Lower lobe of right lung (tissue), 2 donors: ENCODE results near the gene RASSF3. TPM values are rescaled to one million over a fixed set of nuclear protein-coding genes. Genes with fewer than 3 reads are reported as not detected.

Experiments
- ATAC-seq, 2 donors: fragments of 200-7000 bp; cut with Tn5 transposase; one replicate each; pipeline ENCODE4 v1.9.1; 2020 to 2022; ENCODE audit warnings: mild to moderate bottlenecking in 2 of 2, moderate library complexity in 2 of 2
- DNase-seq: peaks from one replicate; pipeline ENCODE4 v3.0.0-alpha.2; 2020
- H3K27ac ChIP-seq: fragments of 200-600 bp; one replicate; pipeline ENCODE4 v1.8.0; 2022
- H3K27me3 ChIP-seq: fragments of 200-600 bp; one replicate; pipeline ENCODE4 v1.8.0; 2022; ENCODE audit warnings: low read depth
- H3K36me3 ChIP-seq: fragments of 200-600 bp; one replicate; pipeline ENCODE4 v1.8.0; 2022; ENCODE audit warnings: mild to moderate bottlenecking
- H3K4me1 ChIP-seq: fragments of 200-600 bp; one replicate; pipeline ENCODE4 v1.8.0; 2022
- H3K4me3 ChIP-seq: fragments of 200-600 bp; one replicate; pipeline ENCODE4 v1.8.0; 2022; ENCODE audit warnings: mild to moderate bottlenecking
- H3K9me3 ChIP-seq: fragments of 200-600 bp; one replicate; pipeline ENCODE4 v1.8.0; 2022
- intact Hi-C: fragments of 100-400 bp; cut with DNase I; formaldehyde crosslinking; loops from one replicate; pipeline ENCODE4 v1.11.0; 2022
- total RNA-seq: library from RNA; stranded (reverse); fragmentation: NEBNext Ultra II Directional; extraction: Animal tissue kit (Norgen Biotek cat#: 25700); gene quantifications from one replicate; pipeline ENCODE4 v1.2.1, GENCODE V29; 2021
- TF ChIP-seq, protein P1 (sequence below): fragments of 200-600 bp; IDR thresholded peaks from one replicate; pipeline ENCODE4 v1.8.0; 2022; ENCODE audit warnings: antibody characterized with exemption, mild to moderate bottlenecking
- donor health status: DM: no; HTN: yes; CAD: no; lungs with severe emphysema.

RASSF3 gene
- total RNA-seq, 1 donor from 2014 or later = 82.7 TPM

DNA sequence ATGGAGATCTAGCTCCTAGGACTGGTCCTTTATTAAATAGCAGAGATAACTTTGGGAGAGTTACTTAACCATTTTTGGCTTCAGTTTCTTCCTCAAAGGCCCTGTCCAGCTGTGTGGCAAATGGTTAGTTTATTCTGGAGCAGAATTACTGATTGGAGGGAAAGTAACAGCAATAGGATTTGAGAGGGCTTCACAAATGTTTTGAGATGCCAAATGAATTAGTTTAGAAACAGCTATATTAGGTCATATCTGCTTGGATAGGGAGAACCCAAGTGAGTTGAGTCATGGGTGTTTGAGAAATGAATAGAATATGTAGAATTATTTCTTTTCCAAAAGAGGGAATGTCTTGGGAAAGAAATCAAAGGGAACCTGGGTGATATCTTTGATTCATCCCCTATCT, 17.5 kb downstream of the RASSF3 start:
- H3K36me3 ChIP-seq = no peaks in the 10 kb centered on the region
- TF ChIP-seq, protein P1, sequence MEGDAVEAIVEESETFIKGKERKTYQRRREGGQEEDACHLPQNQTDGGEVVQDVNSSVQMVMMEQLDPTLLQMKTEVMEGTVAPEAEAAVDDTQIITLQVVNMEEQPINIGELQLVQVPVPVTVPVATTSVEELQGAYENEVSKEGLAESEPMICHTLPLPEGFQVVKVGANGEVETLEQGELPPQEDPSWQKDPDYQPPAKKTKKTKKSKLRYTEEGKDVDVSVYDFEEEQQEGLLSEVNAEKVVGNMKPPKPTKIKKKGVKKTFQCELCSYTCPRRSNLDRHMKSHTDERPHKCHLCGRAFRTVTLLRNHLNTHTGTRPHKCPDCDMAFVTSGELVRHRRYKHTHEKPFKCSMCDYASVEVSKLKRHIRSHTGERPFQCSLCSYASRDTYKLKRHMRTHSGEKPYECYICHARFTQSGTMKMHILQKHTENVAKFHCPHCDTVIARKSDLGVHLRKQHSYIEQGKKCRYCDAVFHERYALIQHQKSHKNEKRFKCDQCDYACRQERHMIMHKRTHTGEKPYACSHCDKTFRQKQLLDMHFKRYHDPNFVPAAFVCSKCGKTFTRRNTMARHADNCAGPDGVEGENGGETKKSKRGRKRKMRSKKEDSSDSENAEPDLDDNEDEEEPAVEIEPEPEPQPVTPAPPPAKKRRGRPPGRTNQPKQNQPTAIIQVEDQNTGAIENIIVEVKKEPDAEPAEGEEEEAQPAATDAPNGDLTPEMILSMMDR = no peak
- intact Hi-C loops = no loop called here
- DNase-seq (no peak), ATAC-seq (no peak)
- H3K9me3 ChIP-seq = no peaks in the 10 kb centered on the region
- no peaks in the 10 kb centered on the region for H3K27me3 ChIP-seq
- no peak overlapping the region for H3K4me3 ChIP-seq
- no peak overlapping the region for H3K27ac ChIP-seq
- H3K4me1 ChIP-seq = peaks cover 70% of the 10 kb centered on the region

DNA sequence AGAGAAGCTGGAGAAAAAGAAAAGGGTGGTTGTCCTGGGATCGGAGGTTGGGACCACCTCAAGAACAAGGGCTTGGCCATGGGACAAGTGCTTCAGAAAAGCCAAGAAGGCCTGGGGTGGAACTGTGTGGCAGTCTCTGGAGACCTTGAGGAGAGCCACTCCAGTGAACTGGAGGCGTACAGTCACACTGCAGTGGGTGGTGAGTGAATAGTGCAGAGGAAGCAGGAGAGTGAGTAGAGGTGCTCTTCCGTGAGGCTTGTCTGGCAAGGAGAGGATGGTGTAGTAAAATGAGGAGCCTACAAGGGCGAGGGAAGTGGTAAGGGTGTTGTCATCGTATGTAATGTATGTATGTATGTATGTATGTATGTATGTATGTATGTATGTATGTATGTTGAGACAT, 20.9 kb downstream of the RASSF3 start:
- Histone ChIP-seq H3K27ac (no peak overlapping the region), H3K4me3 (no peak overlapping the region), H3K4me1 (peaks cover 60% of the 10 kb centered on the region), H3K36me3 (peaks cover 5% of the 10 kb centered on the region), H3K27me3 (no peaks in the 10 kb centered on the region), H3K9me3 (no peaks in the 10 kb centered on the region)
- ATAC-seq (peak in 1 of 2 donors; percentile 30), DNase-seq (no peak)
- intact Hi-C loops = no loop called here
- TF ChIP-seq, protein P1 = no peak

DNA sequence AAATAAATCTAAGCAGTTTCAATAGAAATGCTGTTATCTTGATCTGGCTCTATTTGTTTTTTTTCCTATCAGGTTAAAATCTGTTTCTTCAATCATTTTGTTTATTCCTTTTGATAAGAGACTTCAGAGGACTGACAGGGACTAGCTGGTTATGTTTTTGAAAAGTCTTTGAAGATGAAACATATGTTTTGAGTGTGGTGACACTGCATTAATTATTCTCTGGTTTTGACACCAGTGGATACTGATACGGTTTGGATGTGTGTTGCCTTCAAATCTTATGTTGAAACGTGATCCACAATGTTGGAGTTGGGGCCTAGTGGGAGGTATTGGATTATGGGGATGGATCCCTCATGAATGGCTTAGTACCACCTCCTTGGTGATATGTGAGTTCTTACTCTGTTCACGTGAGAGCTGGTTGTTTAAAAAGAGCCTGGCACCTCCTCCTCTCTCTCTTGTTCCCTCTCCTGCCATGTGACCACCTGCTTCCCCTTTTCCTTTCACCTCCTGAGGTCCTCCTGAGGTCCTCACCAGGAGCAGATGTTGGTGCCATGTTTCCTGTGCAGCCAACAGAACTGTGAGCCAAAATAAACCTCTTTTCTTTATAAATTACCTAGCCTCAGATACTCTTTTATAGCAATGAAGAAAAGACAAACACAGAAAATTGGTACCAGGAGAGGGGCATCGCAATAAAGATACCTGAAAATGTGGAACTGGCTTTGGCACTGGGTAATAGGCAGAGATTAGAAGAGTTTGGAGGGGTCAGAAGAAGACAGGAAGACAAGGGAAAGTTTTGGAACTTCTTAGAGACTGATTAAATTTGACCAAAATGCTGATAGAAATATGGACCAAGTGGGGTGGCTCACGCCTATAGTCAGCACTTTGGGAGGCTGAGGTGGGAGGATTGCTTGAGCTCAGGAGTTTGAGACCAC, 23.0 kb downstream of the RASSF3 start:
- H3K27ac ChIP-seq = no peak overlapping the region

DNA sequence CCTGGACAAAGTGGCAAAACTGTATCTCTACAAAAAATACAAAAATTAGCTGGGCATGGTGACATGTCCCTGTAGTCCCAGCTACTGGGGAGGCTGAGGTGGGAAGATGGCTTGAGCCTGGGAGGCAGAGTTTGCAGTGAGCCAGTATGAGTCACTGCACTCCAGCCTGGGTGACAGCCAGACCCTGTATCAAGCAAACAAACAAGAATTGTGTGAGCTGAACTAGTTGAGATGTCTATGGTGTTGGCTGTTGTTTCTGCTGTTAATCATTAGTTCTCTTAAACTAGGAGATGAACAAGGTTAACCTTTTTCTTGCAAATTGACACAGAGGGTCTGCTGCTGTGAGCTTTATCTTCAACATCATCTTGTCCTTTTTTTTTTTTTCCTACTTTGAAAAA, 23.6 kb downstream of the RASSF3 start:
- intact Hi-C loops = no loop called here
- ATAC-seq (peak; percentile 75 to 92), DNase-seq (peak; percentile 64)
- Histone ChIP-seq H3K9me3 (no peaks in the 10 kb centered on the region), H3K4me1 (peaks cover 37% of the 10 kb centered on the region), H3K36me3 (peaks cover 5% of the 10 kb centered on the region), H3K27ac (no peak overlapping the region), H3K4me3 (no peak overlapping the region), H3K27me3 (no peaks in the 10 kb centered on the region)
- TF ChIP-seq, protein P1 = no peak

More for the DNA sequence above, 23.0 kb downstream of the RASSF3 start:
- Histone ChIP-seq H3K4me3 (no peak overlapping the region), H3K4me1 (peaks cover 39% of the 10 kb centered on the region), H3K27me3 (no peaks in the 10 kb centered on the region), H3K9me3 (no peaks in the 10 kb centered on the region), H3K36me3 (peaks cover 5% of the 10 kb centered on the region)
- intact Hi-C loops = no loop called here
- TF ChIP-seq, protein P1 = no peak
- DNase-seq (no peak), ATAC-seq (no peak)

DNA sequence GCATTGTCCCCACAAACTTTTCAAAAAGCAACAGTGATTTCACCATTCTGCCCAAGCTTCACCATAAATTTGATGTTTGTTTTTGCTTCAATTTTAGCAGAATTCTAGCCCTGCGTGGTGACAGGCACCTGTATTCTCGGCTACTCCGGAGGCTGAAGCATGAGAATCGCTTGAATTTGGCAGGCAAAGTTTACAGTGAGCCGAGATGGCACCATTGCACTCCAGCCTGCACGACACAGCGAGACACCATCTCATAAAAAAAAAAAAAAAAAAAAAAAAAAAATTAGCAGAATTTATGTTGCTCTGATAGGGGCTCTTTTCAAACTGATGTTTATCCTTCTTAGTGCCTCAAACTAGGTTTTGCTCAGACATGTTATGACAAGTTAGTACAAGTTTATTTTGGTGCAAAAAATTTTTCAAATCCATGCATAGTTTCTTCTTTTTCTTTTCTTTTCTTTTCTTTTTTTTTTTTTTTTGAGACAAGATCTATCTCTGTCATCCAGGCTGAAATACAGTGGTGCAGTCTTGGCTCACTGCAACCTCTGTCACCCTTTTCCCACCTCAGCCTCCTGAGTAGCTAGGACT, 24.3 kb downstream of the RASSF3 start:
- H3K9me3 ChIP-seq = no peaks in the 10 kb centered on the region
- no peak for DNase-seq
- TF ChIP-seq, protein P1 = no peak
- H3K4me3 ChIP-seq = no peak overlapping the region
- peaks cover 5% of the 10 kb centered on the region for H3K36me3 ChIP-seq
- no peaks in the 10 kb centered on the region for H3K27me3 ChIP-seq
- no peak for ATAC-seq
- intact Hi-C loops = no loop called here
- peaks cover 37% of the 10 kb centered on the region for H3K4me1 ChIP-seq
- no peak overlapping the region for H3K27ac ChIP-seq
